ENCODE results near the gene PCSK5. TPM values are rescaled to one million over a fixed set of nuclear protein-coding genes. Genes with fewer than 3 reads are reported as not detected.

PCSK5 gene
- total and polyA plus RNA-seq, 8 donors = 0.37 to 86.3 (median 4.9) TPM

- H3K27ac ChIP-seq = no peak overlapping the region
- H3K27me3 ChIP-seq = no peaks in the 10 kb centered on the region
- no peaks in the 10 kb centered on the region for H3K9me3 ChIP-seq
- TF ChIP-seq POLR2A (IDR thresholded peaks at IDR 0.05) (no peak), CTCF (IDR thresholded peaks at IDR 0.05) (no peak), EP300 (IDR thresholded peaks at IDR 0.05) (no peak), POLR2AphosphoS5 (IDR thresholded peaks at IDR 0.05) (no peak)
- H3K4me3 ChIP-seq = no peak overlapping the region
- peaks cover 0 to 5% (median 0%) of the 10 kb centered on the region in 4 donors for H3K36me3 ChIP-seq
- no peak for DNase-seq
- H3K4me1 ChIP-seq = no peaks in the 10 kb centered on the region
- intact Hi-C loops (cut with DNase I; ENCODE audit: low total_unique reads) = no loop called here
- 51 to 65% (median 62%) methylated on average over 6 of the region's 6 CpGs for WGBS, 5 donors
These were observed 100.3 kb downstream of the PCSK5 start for GRCh38 chr9:75990576-75991304.

- H3K27ac ChIP-seq = no peak overlapping the region
These were observed 102.2 kb downstream of the PCSK5 start for GRCh38 chr9:75992482-75993206.

GRCh38 chr9:75993434-75993833 lies 103.0 kb downstream of the PCSK5 start:
- no peak overlapping the region for H3K27ac ChIP-seq
- H3K9me3 ChIP-seq = no peaks in the 10 kb centered on the region
- no peaks in the 10 kb centered on the region for H3K27me3 ChIP-seq
- TF ChIP-seq EP300 (IDR thresholded peaks at IDR 0.05) (no peak), POLR2AphosphoS5 (IDR thresholded peaks at IDR 0.05) (no peak), POLR2A (IDR thresholded peaks at IDR 0.05) (no peak), CTCF (IDR thresholded peaks at IDR 0.05) (no peak)
- intact Hi-C loops (cut with DNase I; ENCODE audit: low total_unique reads) = no loop called here
- no peaks in the 10 kb centered on the region for H3K36me3 ChIP-seq
- H3K4me3 ChIP-seq = no peak overlapping the region
- WGBS, 5 donors = 64 to 85% (median 81%) methylated on average over 3 of the region's 3 CpGs
- peaks cover 0 to 9% (median 0%) of the 10 kb centered on the region in 4 donors for H3K4me1 ChIP-seq
- DNase-seq = no peak

More at GRCh38 chr9:75992482-75993206, 102.2 kb downstream of the PCSK5 start:
- Histone ChIP-seq H3K27me3 (no peaks in the 10 kb centered on the region), H3K4me1 (peaks cover 0 to 9% (median 0%) of the 10 kb centered on the region in 4 donors), H3K36me3 (peaks cover 0 to 2% (median 0%) of the 10 kb centered on the region in 4 donors), H3K4me3 (no peak overlapping the region), H3K9me3 (no peaks in the 10 kb centered on the region)
- TF ChIP-seq CTCF (IDR thresholded peaks at IDR 0.05) = no peak
- TF ChIP-seq EP300 (IDR thresholded peaks at IDR 0.05) = no peak
- TF ChIP-seq POLR2A (IDR thresholded peaks at IDR 0.05) = no peak
- TF ChIP-seq POLR2AphosphoS5 (IDR thresholded peaks at IDR 0.05) = no peak
- WGBS, 5 donors = 81 to 85% (median 83%) methylated on average over 8 of the region's 8 CpGs
- intact Hi-C loops (cut with DNase I; ENCODE audit: low total_unique reads) = no loop called here
- DNase-seq = no peak

DNA sequence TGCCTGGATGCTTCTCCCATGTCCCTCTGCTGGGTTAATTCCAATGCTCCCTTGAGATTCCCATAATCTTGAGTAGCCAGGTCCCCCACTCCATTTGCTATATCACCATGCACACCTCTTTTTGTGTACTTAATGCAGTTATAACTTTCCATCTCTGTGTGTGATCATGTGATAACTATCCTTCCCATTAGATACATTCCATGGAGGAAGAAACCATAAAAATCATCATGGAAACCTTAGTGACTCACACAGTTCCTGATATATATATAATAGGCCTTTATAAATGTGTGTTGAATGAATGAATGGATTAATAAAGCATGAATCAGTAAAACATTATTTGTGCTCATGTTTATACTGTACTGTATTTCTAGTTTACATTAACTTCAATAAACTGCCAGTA lies 104.6 kb downstream of the PCSK5 start:
- no peak overlapping the region for H3K4me3 ChIP-seq
- DNase-seq = no peak
- peaks cover 0 to 9% (median 0%) of the 10 kb centered on the region in 4 donors for H3K4me1 ChIP-seq
- no peaks in the 10 kb centered on the region for H3K9me3 ChIP-seq
- TF ChIP-seq CTCF (IDR thresholded peaks at IDR 0.05) (no peak), POLR2A (IDR thresholded peaks at IDR 0.05) (no peak), EP300 (IDR thresholded peaks at IDR 0.05) (no peak), POLR2AphosphoS5 (IDR thresholded peaks at IDR 0.05) (no peak)
- no peaks in the 10 kb centered on the region for H3K27me3 ChIP-seq
- H3K36me3 ChIP-seq = no peaks in the 10 kb centered on the region
- intact Hi-C loops (cut with DNase I; ENCODE audit: low total_unique reads) = no loop called here
- no peak overlapping the region for H3K27ac ChIP-seq

Measured in stomach (tissue), 9 donors.